ENCODE data around the gene RAB1B.
"Not testable (repeated sequence)": the region's sequence is repeated elsewhere in the genome, so short reads cannot be mapped to it uniquely, and the experiment has no call there.

RAB1B gene

DNA sequence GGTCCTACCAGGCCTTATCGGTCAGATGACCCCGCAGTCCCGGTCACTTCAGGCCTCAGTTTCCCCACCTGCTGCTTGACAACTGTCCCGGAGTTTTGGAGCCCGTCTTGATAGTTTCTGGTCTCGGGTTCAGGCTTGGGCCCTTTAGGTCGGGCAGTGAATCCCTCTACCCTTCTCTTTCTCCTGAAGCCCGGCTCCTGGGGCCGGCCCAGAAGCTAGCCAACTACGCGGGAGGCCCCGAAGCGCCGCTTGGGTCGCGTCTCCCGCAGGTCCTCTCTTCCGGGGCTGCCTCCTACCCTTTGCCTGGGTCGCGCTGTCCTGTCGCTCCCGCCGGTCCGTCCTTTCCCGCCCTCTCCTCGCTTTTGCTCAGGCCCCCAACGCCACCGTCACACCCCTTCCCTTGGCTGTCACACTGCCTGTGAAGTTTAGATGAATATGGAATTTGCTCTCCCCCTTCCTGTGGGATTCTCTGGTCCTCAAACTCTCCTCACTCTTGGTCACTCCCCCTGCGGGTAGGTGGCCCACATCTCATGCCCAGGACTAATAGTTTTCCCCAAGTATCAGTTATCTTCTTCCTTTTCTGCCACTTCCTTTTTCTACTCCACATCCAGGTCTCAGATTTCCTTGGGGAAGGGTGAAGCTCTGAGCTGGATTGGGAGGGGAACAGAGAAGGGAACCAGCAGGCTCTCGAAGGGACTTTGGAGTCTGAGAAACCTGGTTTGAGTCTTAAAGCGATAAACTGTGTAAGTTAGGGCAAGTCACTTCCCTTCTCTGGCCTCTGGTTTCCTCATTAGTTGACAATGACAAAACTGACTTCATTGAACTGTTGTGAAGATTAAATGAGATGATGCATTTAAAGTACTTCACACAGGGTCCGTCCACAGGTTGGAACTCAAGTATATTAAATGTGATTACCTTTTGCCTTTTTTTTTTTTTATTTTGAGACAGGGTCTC lies 790 bp downstream of the RAB1B start:
- Mint-ChIP-seq H3K4me1 (peaks cover 63% of the 10 kb centered on the region), H3K27ac (peak overlapping the region; percentile 98), H3K36me3 (peaks cover 70% of the 10 kb centered on the region), H3K4me3 (peak overlapping the region; percentile 93), H3K9me3 (no peaks in the 10 kb centered on the region)
- ATAC-seq: no peak
- no peak for DNase-seq (ENCODE audit: low spot score in 2 of 2)

DNA sequence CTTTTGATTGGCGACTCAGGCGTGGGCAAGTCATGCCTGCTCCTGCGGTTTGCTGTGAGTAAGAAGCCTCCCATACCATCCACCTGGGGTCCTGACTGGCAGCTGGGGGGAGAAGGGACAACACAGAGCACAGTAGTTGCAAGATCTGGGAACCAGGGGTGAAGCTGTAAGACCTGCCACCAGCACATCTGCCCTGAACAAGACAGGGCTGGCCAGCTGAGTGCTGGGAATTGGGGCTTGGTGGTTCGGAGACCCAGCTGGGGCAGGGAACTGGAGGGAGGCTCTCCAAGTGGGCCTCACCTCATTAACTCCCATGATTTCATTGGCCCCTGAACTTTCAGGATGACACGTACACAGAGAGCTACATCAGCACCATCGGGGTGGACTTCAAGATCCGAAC lies 3.4 kb downstream of the RAB1B start:
- no peak for DNase-seq (ENCODE audit: low spot score in 2 of 2)
- Mint-ChIP-seq H3K4me1 (peaks cover 74% of the 10 kb centered on the region), H3K4me3 (peak overlapping the region; percentile 37), H3K9me3 (no peaks in the 10 kb centered on the region), H3K36me3 (peaks cover 91% of the 10 kb centered on the region), H3K27ac (peak overlapping the region; percentile 79)
- ATAC-seq: no peak

DNA sequence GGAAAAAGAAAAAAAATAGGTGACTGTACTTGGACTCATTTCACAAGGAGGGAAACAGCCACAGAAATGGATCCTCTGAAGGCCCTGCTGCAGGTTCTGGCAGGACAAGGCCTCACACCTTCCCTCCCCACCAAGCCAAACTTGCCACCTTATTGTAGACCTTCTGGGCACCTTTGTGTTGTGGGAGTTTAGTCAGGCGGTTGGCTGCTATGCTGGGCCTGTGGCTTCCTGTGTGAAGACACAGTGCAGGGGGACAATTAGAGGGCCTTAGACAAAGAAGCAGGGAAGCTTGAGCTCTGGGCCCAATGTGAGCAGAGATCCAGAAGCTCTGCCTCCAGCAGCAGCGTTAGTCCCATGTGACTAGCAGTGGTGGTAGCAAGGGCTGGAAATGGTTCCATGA lies 4.2 kb downstream of the RAB1B start:
- Mint-ChIP-seq H3K36me3 (peaks cover 95% of the 10 kb centered on the region), H3K4me3 (peak overlapping the region; percentile 37), H3K4me1 (peaks cover 71% of the 10 kb centered on the region), H3K9me3 (no peaks in the 10 kb centered on the region), H3K27ac (peak overlapping the region; percentile 77)
- DNase-seq (ENCODE audit: low spot score in 2 of 2) (no peak), ATAC-seq (no peak)

DNA sequence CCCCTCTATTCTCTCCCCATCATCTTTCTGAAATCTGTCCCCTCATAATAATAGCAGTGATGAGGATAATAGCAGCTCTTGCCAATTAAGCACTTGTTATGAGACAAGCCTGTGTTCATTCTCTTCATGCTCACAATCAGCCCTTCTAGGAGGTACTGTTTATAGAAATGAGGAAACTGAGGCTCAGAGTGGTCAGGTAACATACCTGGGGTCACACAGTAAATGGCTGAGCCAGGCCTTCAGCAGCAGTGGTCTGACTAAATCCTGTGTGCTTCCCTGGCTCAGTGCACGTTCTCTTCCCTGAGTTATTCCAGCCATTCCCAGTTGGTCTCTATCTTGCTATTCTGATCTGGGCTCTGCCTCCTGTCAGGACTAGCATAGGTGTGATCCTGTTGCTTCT lies 5.8 kb downstream of the RAB1B start:
- DNase-seq (ENCODE audit: low spot score in 2 of 2) (no peak), ATAC-seq (no peak)
- peaks cover 86% of the 10 kb centered on the region for H3K36me3 Mint-ChIP-seq
- H3K27ac Mint-ChIP-seq: peak overlapping the region; percentile 77
- no peak overlapping the region for H3K4me3 Mint-ChIP-seq
- H3K9me3 Mint-ChIP-seq: no peaks in the 10 kb centered on the region
- H3K4me1 Mint-ChIP-seq: peaks cover 70% of the 10 kb centered on the region

DNA sequence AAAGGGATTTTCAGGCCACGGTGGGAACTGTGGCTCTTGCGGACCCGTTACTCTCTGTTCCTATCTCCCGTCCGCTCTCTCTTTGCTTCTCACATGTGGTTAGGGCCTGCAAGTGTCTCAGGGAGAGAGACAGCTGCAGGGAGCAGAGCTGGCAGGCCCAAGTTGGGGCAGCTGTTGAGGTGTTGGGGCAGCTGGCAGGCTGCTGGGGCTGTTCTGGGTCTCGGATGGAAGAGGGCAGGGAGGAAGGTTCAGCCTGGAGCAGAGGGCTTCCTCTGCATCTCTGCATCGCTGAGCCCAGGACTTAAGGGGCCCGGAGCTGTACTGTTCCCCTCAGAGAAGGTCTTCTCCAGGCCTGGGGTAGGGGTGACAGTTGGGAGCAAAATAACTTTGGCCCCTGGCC lies 7.0 kb downstream of the RAB1B start:
- no peak for DNase-seq (ENCODE audit: low spot score in 2 of 2)
- Mint-ChIP-seq H3K27ac (no peak overlapping the region), H3K4me3 (no peak overlapping the region), H3K9me3 (no peaks in the 10 kb centered on the region), H3K36me3 (peaks cover 76% of the 10 kb centered on the region), H3K4me1 (peaks cover 68% of the 10 kb centered on the region)
- ATAC-seq: no peak

DNA sequence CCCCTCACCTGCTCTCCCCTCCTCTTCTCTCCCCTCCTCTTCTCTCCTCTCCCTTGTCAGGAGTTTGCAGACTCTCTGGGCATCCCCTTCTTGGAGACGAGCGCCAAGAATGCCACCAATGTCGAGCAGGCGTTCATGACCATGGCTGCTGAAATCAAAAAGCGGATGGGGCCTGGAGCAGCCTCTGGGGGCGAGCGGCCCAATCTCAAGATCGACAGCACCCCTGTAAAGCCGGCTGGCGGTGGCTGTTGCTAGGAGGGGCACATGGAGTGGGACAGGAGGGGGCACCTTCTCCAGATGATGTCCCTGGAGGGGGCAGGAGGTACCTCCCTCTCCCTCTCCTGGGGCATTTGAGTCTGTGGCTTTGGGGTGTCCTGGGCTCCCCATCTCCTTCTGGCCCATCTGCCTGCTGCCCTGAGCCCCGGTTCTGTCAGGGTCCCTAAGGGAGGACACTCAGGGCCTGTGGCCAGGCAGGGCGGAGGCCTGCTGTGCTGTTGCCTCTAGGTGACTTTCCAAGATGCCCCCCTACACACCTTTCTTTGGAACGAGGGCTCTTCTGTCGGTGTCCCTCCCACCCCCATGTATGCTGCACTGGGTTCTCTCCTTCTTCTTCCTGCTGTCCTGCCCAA lies 7.7 kb downstream of the RAB1B start:
- ATAC-seq (no peak), DNase-seq (ENCODE audit: low spot score in 2 of 2) (no peak)
- H3K36me3 Mint-ChIP-seq: peaks cover 73% of the 10 kb centered on the region
- no peak overlapping the region for H3K27ac Mint-ChIP-seq
- peaks cover 67% of the 10 kb centered on the region for H3K4me1 Mint-ChIP-seq
- H3K9me3 Mint-ChIP-seq: no peaks in the 10 kb centered on the region
- no peak overlapping the region for H3K4me3 Mint-ChIP-seq

DNA sequence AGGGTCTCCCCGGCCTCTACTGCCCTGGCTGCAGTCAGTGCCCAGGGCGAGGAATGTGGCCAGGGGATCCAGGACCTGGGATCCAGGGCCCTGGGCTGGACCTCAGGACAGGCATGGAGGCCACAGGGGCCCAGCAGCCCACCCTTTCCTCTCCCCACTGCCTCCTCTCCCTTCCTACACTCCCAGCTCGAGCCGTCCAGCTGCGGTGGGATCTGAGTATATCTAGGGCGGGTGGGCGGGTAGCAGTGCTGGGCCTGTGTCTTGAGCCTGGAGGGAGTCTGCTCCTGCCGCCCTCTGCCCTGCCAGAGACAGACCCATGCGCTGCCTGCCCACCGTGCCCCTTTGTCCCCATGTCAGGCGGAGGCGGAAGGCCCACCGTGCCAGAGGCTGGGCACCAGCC lies 8.2 kb downstream of the RAB1B start:
- not testable (repeated sequence) for H3K9me3 Mint-ChIP-seq; ATAC-seq; DNase-seq (ENCODE audit: low spot score in 2 of 2); H3K27ac Mint-ChIP-seq
- peaks cover 67% of the 10 kb centered on the region for H3K36me3 Mint-ChIP-seq
- peak overlapping the region; percentile 54 for H3K4me3 Mint-ChIP-seq
- peaks cover 70% of the 10 kb centered on the region for H3K4me1 Mint-ChIP-seq

DNA sequence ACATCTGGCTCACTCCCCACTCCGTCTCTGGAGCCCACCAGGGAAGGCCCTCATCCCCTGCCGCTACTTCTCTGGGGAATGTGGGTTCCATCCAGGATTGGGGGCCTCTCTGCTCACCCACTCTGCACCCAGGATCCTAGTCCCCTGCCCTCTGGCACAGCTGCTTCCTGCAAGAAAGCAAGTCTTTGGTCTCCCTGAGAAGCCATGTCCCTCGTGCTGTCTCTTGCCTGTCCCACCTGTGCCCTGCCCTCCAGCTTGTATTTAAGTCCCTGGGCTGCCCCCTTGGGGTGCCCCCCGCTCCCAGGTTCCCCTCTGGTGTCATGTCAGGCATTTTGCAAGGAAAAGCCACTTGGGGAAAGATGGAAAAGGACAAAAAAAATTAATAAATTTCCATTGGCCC lies 8.6 kb downstream of the RAB1B start:
- H3K27ac Mint-ChIP-seq, H3K9me3 Mint-ChIP-seq, ATAC-seq: not testable (repeated sequence)
- DNase-seq (ENCODE audit: low spot score in 2 of 2): peak in 1 of 2 donors; percentile 54
- Mint-ChIP-seq H3K4me1 (peaks cover 70% of the 10 kb centered on the region), H3K4me3 (peak overlapping the region; percentile 54), H3K36me3 (peaks cover 67% of the 10 kb centered on the region)

DNA sequence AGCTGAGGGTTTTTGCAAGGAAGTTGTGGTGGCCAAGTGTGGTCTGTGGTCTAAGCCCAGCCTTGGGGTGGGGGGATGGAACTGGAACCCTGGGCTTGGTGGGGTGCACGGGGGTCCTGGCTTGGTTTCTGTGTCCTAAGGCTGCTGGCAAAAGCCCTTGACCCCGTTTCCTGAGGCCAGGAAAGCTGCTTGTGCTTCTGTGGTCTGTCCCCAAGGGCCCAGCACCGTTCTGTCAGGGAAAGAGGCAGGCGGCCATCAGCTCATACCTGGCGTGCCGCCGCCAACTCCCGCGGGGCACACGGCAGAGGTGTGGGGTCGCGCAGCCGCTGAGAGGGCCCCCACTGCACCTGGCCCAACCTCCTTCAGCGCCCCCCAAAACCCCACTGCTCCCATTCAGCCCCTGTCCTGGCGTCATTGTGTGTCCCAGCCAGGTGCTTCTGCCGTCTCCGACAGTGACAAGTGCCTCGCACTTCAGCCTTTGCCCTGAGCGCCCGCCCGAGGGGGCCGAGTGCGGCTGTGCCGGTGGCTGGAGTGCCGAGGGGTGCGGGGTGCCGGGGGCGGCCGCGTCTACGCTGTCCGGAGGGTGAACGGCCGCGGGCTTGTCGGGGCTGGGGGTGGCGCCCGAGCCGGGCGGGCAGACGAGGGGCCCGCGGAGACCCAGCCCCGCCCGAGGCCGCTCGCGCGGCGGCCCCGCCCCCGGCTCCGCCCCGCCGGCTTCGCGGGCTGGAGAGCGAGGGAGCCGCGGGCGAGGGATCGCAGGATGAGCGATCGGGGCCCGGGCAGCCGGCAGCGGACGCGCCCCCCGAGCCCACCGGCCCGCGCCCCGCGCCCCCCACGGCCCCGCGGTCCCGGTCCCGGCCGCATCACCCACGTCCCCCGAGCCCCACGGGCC lies 9.3 kb downstream of the RAB1B start, which contains the start of gene CNIH2:
Gene CNIH2 (plus strand): TSS at position 705 of the 892 bp plus-strand sequence. CDS start 282 bp downstream, outside the sequence.
- Mint-ChIP-seq H3K9me3 (no peaks in the 10 kb centered on the region), H3K27ac (peak within 1 kb of the TSS; percentile 86), H3K4me1 (peaks cover 70% of the 10 kb centered on the region), H3K36me3 (peaks cover 67% of the 10 kb centered on the region), H3K4me3 (peak within 1 kb of the TSS; percentile 54)
- DNase-seq (ENCODE audit: low spot score in 2 of 2) (peak in 1 of 2 donors; percentile 66), ATAC-seq (peak; percentile 52)

DNA sequence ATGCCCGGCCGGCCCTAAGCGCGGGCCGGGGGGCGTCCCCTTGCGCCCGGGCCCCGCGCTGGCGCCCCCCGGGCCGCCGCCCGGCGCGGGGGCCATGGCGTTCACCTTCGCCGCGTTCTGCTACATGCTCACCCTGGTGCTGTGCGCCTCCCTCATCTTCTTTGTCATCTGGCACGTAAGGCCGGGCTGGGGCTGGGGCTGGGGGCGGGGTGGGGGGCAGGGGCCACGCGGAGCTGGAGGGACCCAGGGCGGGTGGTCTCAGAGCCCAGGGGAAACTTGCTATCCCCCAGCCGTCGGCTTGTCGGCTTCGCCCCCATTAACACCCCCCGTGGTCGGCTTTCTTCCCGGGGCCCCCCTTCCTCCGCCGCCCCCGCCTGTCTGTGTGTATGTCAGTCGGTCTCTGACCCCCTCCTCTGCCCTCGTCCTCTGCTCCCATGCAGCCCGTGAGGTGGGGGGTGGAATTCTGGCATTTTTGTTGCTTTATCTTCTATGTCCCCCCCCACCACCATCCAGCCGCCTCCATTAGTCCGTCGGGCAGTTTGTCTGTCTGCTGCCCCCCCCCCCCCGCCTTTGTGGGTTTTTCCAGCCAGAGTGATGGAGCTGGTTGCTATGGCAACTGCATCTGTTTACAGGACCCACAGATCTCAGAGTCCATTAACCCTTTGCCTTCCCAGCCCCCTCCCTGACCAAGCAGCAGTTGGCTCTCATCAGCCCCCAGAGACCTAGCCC lies 10.1 kb downstream of the RAB1B start:
- peak overlapping the region; percentile 54 for H3K4me3 Mint-ChIP-seq
- no peak for ATAC-seq
- H3K36me3 Mint-ChIP-seq: peaks cover 64% of the 10 kb centered on the region
- peaks cover 68% of the 10 kb centered on the region for H3K4me1 Mint-ChIP-seq
- no peak for DNase-seq (ENCODE audit: low spot score in 2 of 2)
- no peaks in the 10 kb centered on the region for H3K9me3 Mint-ChIP-seq
- H3K27ac Mint-ChIP-seq: peak overlapping the region; percentile 86

DNA sequence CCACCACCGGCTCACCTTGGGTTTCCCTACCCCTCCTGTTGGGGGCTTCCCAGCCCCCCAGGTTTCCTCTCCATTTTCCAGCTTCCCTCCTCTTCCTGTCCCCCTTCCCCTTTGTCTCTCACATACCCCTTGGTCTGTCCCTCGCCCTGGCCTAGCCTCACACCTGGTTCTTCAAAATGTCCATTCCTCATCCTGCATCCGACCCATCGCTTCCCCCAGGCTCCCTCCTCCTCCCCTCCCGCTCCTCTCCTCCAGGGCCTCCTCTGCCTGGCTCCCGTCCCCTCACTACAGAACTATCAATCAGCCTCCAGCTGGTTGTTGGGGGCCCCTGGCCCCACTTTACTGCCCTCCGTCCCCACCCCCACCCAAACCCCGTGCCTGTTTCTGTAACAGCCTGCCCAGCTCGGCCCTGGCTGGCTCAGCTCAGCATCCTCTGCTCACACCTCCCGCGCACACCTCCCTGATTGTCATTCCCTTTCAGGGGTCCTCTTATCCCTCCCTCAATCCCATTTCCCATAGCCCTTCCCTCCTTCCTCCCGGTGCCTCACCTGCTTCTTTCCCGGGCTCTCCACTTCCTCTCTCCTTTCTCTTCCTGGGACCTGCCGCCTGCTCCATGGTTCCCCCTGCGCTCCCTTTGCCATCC lies 10.8 kb downstream of the RAB1B start:
- no peaks in the 10 kb centered on the region for H3K9me3 Mint-ChIP-seq
- no peak for ATAC-seq
- peak overlapping the region; percentile 86 for H3K27ac Mint-ChIP-seq

DNA sequence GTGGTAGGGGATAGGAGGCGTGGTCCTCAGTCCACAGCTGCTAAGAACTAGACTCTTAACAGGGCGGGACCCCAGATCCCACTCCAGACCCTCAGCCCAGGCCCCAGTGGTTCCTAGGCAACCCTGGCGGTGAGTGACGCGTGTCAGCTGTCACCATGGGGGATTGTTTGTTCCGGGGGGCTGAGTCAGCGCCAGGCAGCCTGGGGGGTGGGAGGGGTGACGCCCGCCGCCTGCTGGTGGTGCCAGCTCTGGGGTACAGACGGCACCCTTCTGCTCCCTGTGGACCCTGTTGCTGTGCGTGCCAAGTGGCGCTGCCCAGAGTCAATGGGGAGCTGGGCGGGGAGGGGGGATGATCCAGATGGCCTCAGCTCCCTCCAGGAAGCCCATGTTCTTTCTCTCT lies 12.0 kb downstream of the RAB1B start:
- DNase-seq (ENCODE audit: low spot score in 2 of 2) (no peak), ATAC-seq (no peak)
- Mint-ChIP-seq H3K27ac (no peak overlapping the region), H3K4me3 (no peak overlapping the region), H3K9me3 (no peaks in the 10 kb centered on the region), H3K36me3 (peaks cover 49% of the 10 kb centered on the region), H3K4me1 (peaks cover 59% of the 10 kb centered on the region)

More for the DNA sequence above, 10.8 kb downstream of the RAB1B start:
- peak overlapping the region; percentile 54 for H3K4me3 Mint-ChIP-seq
- DNase-seq (ENCODE audit: low spot score in 2 of 2): no peak
- H3K36me3 Mint-ChIP-seq: peaks cover 57% of the 10 kb centered on the region
- peaks cover 61% of the 10 kb centered on the region for H3K4me1 Mint-ChIP-seq

DNA sequence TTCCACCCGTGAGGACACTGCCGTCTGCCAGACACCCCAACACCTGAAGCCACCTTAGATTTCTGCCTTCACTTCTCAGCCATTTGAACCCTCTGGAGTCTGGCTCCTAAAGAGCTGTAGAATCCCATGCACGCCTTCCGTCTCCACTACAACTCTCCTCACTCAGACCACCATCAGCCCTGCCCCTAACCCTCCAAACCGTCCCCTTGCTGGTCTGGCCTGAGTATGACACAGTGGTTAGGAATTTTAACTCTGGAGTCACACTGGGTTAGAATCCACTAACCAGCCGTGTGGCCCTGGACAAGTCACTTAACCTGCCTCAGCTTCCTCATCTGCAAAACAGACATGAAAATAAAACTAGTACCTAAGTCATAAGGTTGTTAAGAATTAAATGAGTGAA lies 12.6 kb downstream of the RAB1B start:
- Mint-ChIP-seq H3K4me1 (peaks cover 65% of the 10 kb centered on the region), H3K4me3 (no peak overlapping the region), H3K9me3 (no peaks in the 10 kb centered on the region), H3K36me3 (peaks cover 45% of the 10 kb centered on the region), H3K27ac (peak overlapping the region; percentile 94)
- DNase-seq (ENCODE audit: low spot score in 2 of 2) (no peak), ATAC-seq (no peak)
